Hematopoietic multipotent progenitor cell treated with erythropoietin and hydrocortisone succinate and interleukin-3 and kit ligand, for 15 days (in vitro differentiated cells): ENCODE measurements around the gene PLPP2.

Experiments used
- DNase-seq: peaks from one replicate; pipeline ENCODE4 v3.0.0-alpha.2; 2015; ENCODE audit warnings: low spot score

PLPP2 gene

GRCh38 chr19:291006-291521 lies at the start of gene PLPP2:
PLPP2 (minus strand) TSS chr19:291403; CDS start chr19:291336, 67 bp downstream.
- DNase-seq = no peak

- DNase-seq = no peak
These were observed 49.6 kb upstream of the PLPP2 start for GRCh38 chr19:340620-341385.

- no peak for DNase-seq
These were observed 48.2 kb upstream of the PLPP2 start for GRCh38 chr19:339262-339887.

DNA sequence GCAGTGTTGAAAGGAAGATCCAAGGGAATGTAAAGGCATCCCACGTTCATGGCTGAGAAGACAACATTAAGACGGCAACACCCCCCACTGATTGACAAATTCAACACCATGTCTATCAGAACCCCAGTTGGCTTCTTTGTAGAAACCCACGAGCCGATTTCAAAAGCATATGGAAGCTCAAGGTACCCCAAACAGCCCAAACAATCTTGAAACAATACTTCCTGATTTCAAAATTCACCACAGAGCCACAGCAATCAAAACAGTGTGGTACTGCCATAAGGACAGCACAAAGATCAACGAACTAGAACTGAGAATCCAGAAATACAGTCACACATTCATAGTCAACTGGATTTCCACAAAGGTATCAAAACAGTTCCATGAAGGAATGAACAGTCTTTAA lies 47.2 kb upstream of the PLPP2 start:
- DNase-seq = no peak

DNA sequence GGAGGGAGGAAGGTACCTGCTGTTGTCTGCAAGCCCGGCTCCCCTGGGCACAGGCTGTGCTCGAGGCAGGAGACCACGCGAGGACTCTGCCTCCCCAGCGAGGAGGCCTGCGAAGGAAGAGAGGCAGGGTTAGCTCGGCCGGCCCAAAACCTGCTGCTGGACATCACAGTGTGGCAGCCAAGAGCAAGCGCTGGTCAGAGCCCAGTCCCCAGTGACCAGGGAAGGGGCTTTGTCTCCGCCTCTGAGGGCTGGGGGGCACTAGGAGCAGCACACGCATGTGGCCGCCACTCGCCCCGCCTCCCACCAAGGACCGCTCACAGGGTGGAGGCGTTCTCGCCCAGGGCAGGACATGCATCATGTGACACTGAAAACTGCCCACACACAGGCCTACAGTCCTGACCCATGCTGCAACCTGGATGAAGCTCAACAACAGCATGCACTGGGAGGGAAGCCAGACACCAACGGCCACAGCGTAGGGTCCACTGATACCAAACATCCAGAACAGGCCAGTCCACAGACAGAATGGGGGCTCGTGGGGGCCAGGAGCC lies 44.9 kb upstream of the PLPP2 start:
- no peak for DNase-seq

GRCh38 chr19:335486-336066 lies 44.4 kb upstream of the PLPP2 start:
- no peak for DNase-seq

- DNase-seq = no peak
These were observed 43.9 kb upstream of the PLPP2 start for GRCh38 chr19:335072-335471.

GRCh38 chr19:334296-335071 lies 43.3 kb upstream of the PLPP2 start:
- no peak for DNase-seq

DNA sequence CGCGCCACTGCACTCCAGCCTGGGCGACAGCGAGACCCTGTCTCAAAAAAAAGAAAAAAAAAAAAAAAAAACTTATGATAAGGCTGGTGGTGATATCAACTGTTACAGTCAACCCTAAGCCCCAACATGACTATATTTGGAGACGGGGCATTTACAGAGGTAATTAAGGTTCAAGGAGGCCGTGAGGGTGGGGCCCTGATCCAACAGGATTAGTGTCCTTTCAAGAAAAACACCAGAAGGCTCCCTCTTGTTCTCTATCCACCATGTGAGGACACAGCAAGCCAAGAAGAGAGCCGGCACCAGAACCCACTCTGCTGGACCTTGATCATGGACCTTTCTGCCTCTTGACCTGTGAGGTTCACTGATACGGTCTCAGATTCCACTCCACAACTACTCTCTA lies 39.3 kb upstream of the PLPP2 start:
- no peak for DNase-seq

DNA sequence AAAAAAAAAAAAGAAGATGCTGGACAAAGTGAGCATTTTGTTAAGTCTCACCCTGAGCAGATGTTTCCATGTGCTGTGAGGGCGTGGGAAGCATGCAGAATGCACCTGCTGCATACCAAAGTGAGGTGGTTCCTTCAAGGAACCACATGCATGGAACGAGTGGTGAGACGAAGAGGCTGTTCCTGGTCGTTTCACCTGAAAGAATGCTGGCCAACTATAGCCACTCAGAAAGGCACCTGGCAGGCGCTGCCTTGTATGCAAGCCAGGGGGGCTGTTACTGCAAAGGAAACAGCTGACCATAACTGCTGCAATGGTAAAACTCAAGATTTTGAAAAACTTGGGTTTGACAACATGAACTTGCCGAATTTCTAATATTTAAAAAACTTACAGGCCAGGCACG lies 38.7 kb upstream of the PLPP2 start:
- DNase-seq = no peak

DNA sequence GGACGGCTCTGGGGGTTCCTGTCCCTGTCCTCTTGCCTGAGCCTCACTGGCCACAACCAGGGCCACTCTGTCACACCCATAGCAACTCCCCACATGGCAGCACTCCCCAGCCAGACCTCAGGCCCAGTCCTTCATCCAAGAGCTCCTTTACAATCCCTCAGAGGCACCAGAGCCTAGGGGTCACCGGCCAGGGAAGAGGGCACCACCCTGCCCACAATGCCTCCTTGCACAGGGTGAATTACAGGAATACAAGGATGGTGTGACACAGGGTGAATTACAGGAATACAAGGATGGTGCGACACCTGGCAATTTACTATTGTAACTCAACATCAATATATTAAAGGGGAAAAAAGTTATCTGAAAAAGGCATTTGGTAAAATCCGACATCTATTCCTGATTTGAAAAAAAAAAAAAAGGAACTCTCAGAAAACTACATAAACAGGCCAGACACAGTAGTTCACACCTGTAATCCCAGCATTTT lies 36.9 kb upstream of the PLPP2 start:
- no peak for DNase-seq

DNA sequence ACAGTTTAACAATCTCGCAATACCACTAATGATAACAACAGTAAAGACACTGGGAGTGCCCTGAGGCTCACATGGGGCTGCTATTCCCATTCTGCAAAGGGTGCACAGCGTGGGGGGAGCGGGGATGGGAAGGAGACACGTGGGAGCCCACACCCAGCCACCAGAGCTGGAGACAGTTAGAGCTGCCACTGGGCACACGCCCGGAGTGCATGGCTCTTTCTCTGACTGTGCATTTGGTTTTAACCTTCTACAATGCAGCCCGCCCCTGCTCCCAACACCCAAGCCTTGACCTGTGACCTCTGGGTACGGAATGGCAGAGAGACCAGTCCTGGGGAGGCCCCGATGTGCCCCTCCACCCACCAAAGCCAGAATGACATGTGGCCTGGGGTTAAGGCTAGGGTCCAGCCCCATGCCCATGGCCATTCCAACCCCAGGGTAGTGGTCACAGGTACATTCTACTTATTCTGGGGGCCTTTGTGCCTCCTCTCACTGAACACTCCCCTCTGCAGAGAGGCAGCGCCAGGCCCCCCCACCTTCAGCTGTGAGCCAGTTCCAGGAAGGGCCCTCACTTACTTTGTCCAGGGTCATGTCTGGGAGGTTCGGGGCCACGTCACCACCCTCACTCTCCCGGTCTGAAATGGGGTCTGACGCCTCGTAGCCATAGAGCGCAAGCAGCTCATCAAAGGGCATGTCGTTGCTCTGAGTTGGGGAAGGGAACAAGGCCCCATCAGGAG lies 36.3 kb upstream of the PLPP2 start:
- no peak for DNase-seq

- no peak for DNase-seq
These were observed 35.7 kb upstream of the PLPP2 start for GRCh38 chr19:326871-327270.

DNA sequence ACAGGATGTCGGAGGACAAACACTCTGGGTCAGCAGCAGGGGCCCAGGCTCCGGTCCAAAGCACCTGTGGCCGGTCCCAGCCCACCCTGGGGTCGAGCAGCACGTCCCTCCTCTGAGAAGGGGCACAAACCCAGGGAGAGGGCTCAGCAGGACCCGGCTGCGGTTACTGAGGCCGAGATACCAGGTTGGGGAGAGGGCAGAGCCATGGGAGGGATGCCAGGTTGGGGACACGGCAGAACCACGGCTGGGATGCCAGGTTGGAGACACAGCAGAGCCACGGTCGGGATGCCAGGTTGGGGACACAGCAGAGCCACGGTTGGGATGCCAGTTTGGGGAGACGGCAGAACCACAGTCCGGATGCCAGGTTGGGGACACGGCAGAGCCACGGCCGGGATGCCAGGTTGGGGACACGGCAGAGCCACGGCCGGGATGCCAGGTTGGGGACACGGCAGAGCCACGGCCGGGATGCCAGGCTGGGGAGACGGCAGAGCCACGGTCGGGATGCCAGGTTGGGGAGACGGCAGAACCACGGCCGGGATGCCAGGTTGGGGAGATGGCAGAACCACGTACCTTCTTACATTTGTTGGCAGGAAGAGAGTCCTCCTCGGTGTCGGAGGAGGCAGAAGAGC lies 34.8 kb upstream of the PLPP2 start:
- DNase-seq = no peak

- DNase-seq = no peak
These were observed 34.2 kb upstream of the PLPP2 start for GRCh38 chr19:325173-325936.

DNA sequence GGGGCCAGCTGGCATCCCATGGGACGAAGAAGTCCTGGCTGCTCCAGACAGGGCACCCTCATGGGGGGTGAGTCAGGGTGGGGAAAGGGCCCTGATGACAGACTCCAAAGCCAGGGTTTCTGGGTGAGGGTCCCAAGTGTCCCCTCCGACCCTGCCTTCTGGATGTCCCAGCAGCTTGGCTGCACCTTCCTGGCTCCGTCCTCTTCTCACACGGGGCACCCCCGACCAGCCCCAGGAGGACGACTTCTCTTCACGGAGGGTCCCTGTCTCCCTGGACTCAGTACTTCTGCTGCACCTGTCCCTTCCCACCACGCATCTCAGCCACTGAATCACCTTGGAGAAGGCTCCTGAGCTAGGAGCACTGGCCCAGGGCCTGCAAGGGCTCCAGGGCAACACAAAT lies 33.5 kb upstream of the PLPP2 start:
- DNase-seq = no peak

- no peak for DNase-seq
These were observed 31.4 kb upstream of the PLPP2 start for GRCh38 chr19:322616-323015.

DNA sequence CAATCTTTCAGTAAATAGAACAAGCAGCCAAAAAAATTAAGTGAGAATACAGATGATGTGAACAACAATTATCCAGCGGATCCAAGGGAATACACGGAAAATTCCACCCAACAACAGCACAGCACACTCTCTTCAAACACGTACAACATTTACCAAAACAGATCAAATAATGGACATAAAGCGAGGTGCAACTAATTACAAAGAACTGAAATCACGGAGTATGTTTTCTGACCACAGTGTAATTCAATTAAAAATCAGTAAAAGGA lies 27.2 kb upstream of the PLPP2 start:
- no peak for DNase-seq

- no peak for DNase-seq
These were observed 26.7 kb upstream of the PLPP2 start for GRCh38 chr19:317710-318508.

GRCh38 chr19:315811-316210 lies 24.6 kb upstream of the PLPP2 start:
- DNase-seq = no peak
